C4-2B (cell line): ENCODE data around the gene PUM2.

ENCODE experiments used
- CTCF ChIP-seq: fragments of 450-650 bp; conservative IDR thresholded peaks from 2 replicates; pipeline ENCODE4 v1.5.1; 2017; ENCODE audit warnings: mild to moderate bottlenecking
- ZFX ChIP-seq: fragments of 450-650 bp; IDR thresholded peaks from 2 replicates; pipeline ENCODE4 v1.6.1; 2017

GRCh38 chr2:20382965-20383810 lies 32.5 kb upstream of the PUM2 start:
- TF ChIP-seq CTCF: no peak
- TF ChIP-seq ZFX: no peak
